Measurements from ENCODE around the gene PHF11. TPM values are rescaled to one million over a fixed set of nuclear protein-coding genes. Genes with fewer than 3 reads are reported as not detected.

PHF11 gene
- total RNA-seq: 6.6 and 7.2 TPM in 2 replicates

GRCh38 chr13:49495783-49496762, at the start of gene PHF11:
PHF11 (plus strand) TSS chr13:49495953; CDS start chr13:49496002, 49 bp downstream.

Other genes starting within 250 kb of the PHF11 start
- gene CDADC1, start 248.0 kb upstream of the PHF11 start, total RNA-seq: 2.4 and 4.6 TPM in 2 replicates
- 4.4 and 6.7 TPM in 2 replicates for gene CAB39L, start 51.9 kb upstream of the PHF11 start, total RNA-seq
- gene SETDB2, start 51.7 kb upstream of the PHF11 start, total RNA-seq: 3.1 and 4.0 TPM in 2 replicates
- 15.7 and 20.2 TPM in 2 replicates for gene RCBTB1, start 89.6 kb downstream of the PHF11 start, total RNA-seq
- 0.09 TPM in 2 replicates for gene ARL11, start 132.6 kb downstream of the PHF11 start, total RNA-seq
- gene EBPL, start 195.5 kb downstream of the PHF11 start, total RNA-seq: 40.9 and 89.0 TPM in 2 replicates

All from endothelial cell of coronary artery (primary cell).